Measurements from ENCODE around the gene SDK1.

SDK1 gene

GRCh38 chr7:4178416-4178815 is 877.4 kb downstream of the SDK1 start (continued):
- TF ChIP-seq HIC1 (tag by site-specific recombination; IDR thresholded peaks at IDR 0.05), result no peak
- no peak for TF ChIP-seq TCF7L2 (IDR thresholded peaks at IDR 0.05; ENCODE audit: borderline replicate concordance, low read depth, low read length)

GRCh38 chr7:4178916-4179687 is 878.0 kb downstream of the SDK1 start:
- Histone ChIP-seq H3K4me3 (ENCODE audit: low read depth, low read length) (no peak overlapping the region), H3K4me1 (ENCODE audit: control insufficient read depth, insufficient read depth, low read length) (no peaks in the 10 kb centered on the region), H3K9me3 (ENCODE audit: control insufficient read depth, insufficient read depth, low read depth, low read length) (no peaks in the 10 kb centered on the region), H3K36me3 (ENCODE audit: control insufficient read depth in 2 of 2, insufficient read depth in 1 of 2, low read length in 2 of 2) (no peaks in the 10 kb centered on the region), H3K27ac (ENCODE audit: extremely low read depth, low read depth, low read length) (no peak overlapping the region)
- no peak for TF ChIP-seq MYNN (tag by site-specific recombination; IDR thresholded peaks at IDR 0.05; ENCODE audit: borderline replicate concordance)
- TF ChIP-seq OVOL3 (tag by site-specific recombination; IDR thresholded peaks at IDR 0.05), result no peak
- TF ChIP-seq ZNF169 (tag by site-specific recombination; IDR thresholded peaks at IDR 0.05), result no peak
- no peak for TF ChIP-seq ZNF266 (tag by site-specific recombination; IDR thresholded peaks at IDR 0.05; ENCODE audit: low read depth)
- no peak for TF ChIP-seq GLIS1 (tag by site-specific recombination; IDR thresholded peaks at IDR 0.05)
- TF ChIP-seq, protein P1, sequence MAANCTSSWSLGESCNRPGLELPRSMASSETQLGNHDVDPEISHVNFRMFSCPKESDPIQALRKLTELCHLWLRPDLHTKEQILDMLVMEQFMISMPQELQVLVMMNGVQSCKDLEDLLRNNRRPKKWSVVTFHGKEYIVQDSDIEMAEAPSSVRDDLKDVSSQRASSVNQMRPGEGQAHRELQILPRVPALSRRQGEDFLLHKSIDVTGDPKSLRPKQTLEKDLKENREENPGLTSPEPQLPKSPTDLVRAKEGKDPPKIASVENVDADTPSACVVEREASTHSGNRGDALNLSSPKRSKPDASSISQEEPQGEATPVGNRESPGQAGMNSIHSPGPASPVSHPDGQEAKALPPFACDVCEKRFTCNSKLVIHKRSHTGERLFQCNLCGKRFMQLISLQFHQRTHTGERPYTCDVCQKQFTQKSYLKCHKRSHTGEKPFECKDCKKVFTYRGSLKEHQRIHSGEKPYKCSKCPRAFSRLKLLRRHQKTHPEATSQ (tag by site-specific recombination; IDR thresholded peaks at IDR 0.05), result no peak
- no peak for TF ChIP-seq ZBTB48 (tag by site-specific recombination; IDR thresholded peaks at IDR 0.05)
- no peak for TF ChIP-seq GLI4 (tag by site-specific recombination; IDR thresholded peaks at IDR 0.05)
- TF ChIP-seq ZNF501 (tag by site-specific recombination; IDR thresholded peaks at IDR 0.05), result no peak
- TF ChIP-seq, protein P2, sequence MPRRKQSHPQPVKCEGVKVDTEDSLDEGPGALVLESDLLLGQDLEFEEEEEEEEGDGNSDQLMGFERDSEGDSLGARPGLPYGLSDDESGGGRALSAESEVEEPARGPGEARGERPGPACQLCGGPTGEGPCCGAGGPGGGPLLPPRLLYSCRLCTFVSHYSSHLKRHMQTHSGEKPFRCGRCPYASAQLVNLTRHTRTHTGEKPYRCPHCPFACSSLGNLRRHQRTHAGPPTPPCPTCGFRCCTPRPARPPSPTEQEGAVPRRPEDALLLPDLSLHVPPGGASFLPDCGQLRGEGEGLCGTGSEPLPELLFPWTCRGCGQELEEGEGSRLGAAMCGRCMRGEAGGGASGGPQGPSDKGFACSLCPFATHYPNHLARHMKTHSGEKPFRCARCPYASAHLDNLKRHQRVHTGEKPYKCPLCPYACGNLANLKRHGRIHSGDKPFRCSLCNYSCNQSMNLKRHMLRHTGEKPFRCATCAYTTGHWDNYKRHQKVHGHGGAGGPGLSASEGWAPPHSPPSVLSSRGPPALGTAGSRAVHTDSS (tag by site-specific recombination; IDR thresholded peaks at IDR 0.05), result no peak
- TF ChIP-seq ZNF133 (tag by site-specific recombination; IDR thresholded peaks at IDR 0.05), result no peak
- TF ChIP-seq ZNF514 (tag by site-specific recombination; IDR thresholded peaks at IDR 0.05), result no peak
- no peak for TF ChIP-seq MZF1 (tag by site-specific recombination; IDR thresholded peaks at IDR 0.05; ENCODE audit: borderline replicate concordance)
- ChIA-PET POLR2A (no interaction called here), CTCF (no interaction called here)

DNA sequence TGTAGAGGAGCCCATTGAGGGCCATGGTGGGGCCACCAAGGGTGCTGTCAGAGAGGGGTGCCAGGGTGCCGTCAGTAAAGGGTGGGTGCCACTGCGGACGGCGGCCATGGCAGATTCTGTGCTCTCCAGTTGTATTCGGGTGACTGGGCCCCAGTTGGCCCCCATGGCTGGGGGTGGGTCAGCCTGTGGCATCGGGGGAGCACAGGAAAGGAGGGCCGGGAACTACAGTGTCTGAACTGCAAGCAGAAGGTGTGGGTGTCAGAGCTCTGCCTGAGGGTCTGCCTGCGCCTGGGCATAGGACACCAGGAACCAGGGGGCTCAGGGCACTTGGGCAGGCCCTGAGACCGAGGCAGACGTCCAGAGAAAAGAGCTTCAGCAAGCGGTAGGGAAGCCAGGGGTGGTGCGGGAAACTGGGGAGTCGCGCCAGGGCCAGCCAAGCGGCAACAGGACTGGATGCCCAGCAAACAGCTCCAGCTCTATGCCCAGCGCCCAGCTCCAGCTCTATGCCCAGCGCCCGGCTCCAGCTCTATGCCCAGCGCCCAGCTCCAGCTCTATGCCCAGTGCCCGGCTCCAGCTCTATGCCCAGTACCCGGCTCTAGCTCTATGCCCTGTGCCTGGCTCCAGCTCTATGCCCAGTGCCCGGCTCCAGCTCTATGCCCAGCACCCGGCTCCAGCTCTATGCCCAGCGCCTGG is 878.8 kb downstream of the SDK1 start:
- TF ChIP-seq ZSCAN30 (tag by site-specific recombination; IDR thresholded peaks at IDR 0.05), result no peak
- TF ChIP-seq ZNF112 (tag by site-specific recombination; IDR thresholded peaks at IDR 0.05), result no peak
- TF ChIP-seq ZNF133 (tag by site-specific recombination; IDR thresholded peaks at IDR 0.05), result no peak
- no peak for TF ChIP-seq ZNF555 (tag by site-specific recombination; conservative IDR thresholded peaks at IDR 0.05)
- TF ChIP-seq ZNF366 (tag by site-specific recombination; conservative IDR thresholded peaks at IDR 0.05), result no peak
- no peak for TF ChIP-seq ZNF785 (tag by site-specific recombination; IDR thresholded peaks at IDR 0.05)
- TF ChIP-seq, protein P3, sequence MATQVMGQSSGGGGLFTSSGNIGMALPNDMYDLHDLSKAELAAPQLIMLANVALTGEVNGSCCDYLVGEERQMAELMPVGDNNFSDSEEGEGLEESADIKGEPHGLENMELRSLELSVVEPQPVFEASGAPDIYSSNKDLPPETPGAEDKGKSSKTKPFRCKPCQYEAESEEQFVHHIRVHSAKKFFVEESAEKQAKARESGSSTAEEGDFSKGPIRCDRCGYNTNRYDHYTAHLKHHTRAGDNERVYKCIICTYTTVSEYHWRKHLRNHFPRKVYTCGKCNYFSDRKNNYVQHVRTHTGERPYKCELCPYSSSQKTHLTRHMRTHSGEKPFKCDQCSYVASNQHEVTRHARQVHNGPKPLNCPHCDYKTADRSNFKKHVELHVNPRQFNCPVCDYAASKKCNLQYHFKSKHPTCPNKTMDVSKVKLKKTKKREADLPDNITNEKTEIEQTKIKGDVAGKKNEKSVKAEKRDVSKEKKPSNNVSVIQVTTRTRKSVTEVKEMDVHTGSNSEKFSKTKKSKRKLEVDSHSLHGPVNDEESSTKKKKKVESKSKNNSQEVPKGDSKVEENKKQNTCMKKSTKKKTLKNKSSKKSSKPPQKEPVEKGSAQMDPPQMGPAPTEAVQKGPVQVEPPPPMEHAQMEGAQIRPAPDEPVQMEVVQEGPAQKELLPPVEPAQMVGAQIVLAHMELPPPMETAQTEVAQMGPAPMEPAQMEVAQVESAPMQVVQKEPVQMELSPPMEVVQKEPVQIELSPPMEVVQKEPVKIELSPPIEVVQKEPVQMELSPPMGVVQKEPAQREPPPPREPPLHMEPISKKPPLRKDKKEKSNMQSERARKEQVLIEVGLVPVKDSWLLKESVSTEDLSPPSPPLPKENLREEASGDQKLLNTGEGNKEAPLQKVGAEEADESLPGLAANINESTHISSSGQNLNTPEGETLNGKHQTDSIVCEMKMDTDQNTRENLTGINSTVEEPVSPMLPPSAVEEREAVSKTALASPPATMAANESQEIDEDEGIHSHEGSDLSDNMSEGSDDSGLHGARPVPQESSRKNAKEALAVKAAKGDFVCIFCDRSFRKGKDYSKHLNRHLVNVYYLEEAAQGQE (tag by site-specific recombination; IDR thresholded peaks at IDR 0.05), result no peak
- TF ChIP-seq, protein P4, sequence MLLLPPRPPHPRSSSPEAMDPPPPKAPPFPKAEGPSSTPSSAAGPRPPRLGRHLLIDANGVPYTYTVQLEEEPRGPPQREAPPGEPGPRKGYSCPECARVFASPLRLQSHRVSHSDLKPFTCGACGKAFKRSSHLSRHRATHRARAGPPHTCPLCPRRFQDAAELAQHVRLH (tag by site-specific recombination; IDR thresholded peaks at IDR 0.05), result no peak
- Histone ChIP-seq H3K27ac (ENCODE audit: extremely low read depth, low read depth, low read length) (no peak overlapping the region), H3K9me3 (ENCODE audit: control insufficient read depth, insufficient read depth, low read depth, low read length) (no peaks in the 10 kb centered on the region), H3K36me3 (ENCODE audit: control insufficient read depth in 2 of 2, insufficient read depth in 1 of 2, low read length in 2 of 2) (no peaks in the 10 kb centered on the region), H3K4me3 (ENCODE audit: low read depth, low read length) (no peak overlapping the region), H3K4me1 (ENCODE audit: control insufficient read depth, insufficient read depth, low read length) (no peaks in the 10 kb centered on the region)
- CTCF ChIA-PET, result no interaction called here
- POLR2A ChIA-PET, result no interaction called here

Measured in HEK293 (cell line).